Breast epithelium (tissue), 4 donors: ENCODE measurements around the gene HSD3B2. TPM values are rescaled to one million over a fixed set of nuclear protein-coding genes. Genes with fewer than 3 reads are reported as not detected.

Experiments used
- DNase-seq, 2 donors: peaks; one replicate each; pipeline ENCODE4 v3.0.0-alpha.2; 2019; ENCODE audit warnings: low spot score in 2 of 2
- H3K27ac ChIP-seq, 2 donors: fragments of 200-600 bp; sonication (generic) in 1 of 2; one replicate each; pipeline ENCODE4 v1.5.1; 2016 to 2019; ENCODE audit warnings: mild to moderate bottlenecking in 1 of 2
- H3K27me3 ChIP-seq, 2 donors: fragments of 200-600 bp; sonication (generic) in 1 of 2; one replicate each; pipeline versions ENCODE4 v1.5.1 to v1.6.0; 2017 to 2019; ENCODE audit warnings: control low read depth in 1 of 2, mild to moderate bottlenecking in 1 of 2
- H3K36me3 ChIP-seq: fragments of 200-600 bp; one replicate; pipeline ENCODE4 v1.5.1; 2019
- H3K4me1 ChIP-seq, 2 donors: fragments of 200-600 bp; sonication (generic); one replicate each; pipeline ENCODE4 v1.5.1; 2016 to 2019; ENCODE audit warnings: control low read depth in 1 of 2
- H3K4me3 ChIP-seq, 3 donors: fragments of 200-600 bp; sonication (generic); 1 replicate in 2 of 3; 2 replicates in 1 of 3; pipeline ENCODE4 v1.5.1; 2016 to 2019; ENCODE audit warnings: mild to moderate bottlenecking in 3 of 3, moderate library complexity in 2 of 3
- H3K9me3 ChIP-seq, 2 donors: fragments of 200-600 bp; sonication (generic) in 1 of 2; one replicate each; pipeline ENCODE4 v1.5.1; 2016 to 2019; ENCODE audit warnings: control low read depth in 1 of 2
- CTCF ChIP-seq, 3 donors: fragments of 450-650 bp; IDR thresholded peaks; one replicate each; pipeline ENCODE4 v1.5.1; 2016 to 2017; ENCODE audit warnings: antibody characterized with exemption in 3 of 3, mild to moderate bottlenecking in 3 of 3, moderate library complexity in 3 of 3
- POLR2A ChIP-seq: fragments of 450-650 bp; IDR thresholded peaks from one replicate; pipeline ENCODE4 v1.6.1; 2016; ENCODE audit warnings: antibody characterized with exemption, mild to moderate bottlenecking, moderate library complexity
- POLR2AphosphoS5 ChIP-seq, 3 donors: sonication (generic); formaldehyde crosslinking; IDR thresholded peaks; one replicate each; pipeline ENCODE4 v1.6.1; 2017; ENCODE audit warnings: antibody characterized with exemption in 3 of 3
- intact Hi-C: fragments of 100-400 bp; cut with DNase I; formaldehyde crosslinking; loops from one replicate; pipeline ENCODE4 v1.15.1; 2023; ENCODE audit warnings: low total_unique reads
- total RNA-seq, 3 donors: library from RNA; depleted of rRNA; stranded (reverse); fragments of >200 nt; gene quantifications; one replicate each; pipeline ENCODE4 v1.1.0, GENCODE V29; 2016

HSD3B2 gene
- total RNA-seq, 3 donors from 2014 or later, result not detected

- no peak for DNase-seq
- Histone ChIP-seq H3K27me3 (no peaks in the 10 kb centered on the region), H3K4me1 (no peaks in the 10 kb centered on the region), H3K4me3 (no peak overlapping the region), H3K36me3 (no peaks in the 10 kb centered on the region), H3K27ac (no peak overlapping the region), H3K9me3 (no peaks in the 10 kb centered on the region)
- intact Hi-C loops, result no loop called here
- no peak for TF ChIP-seq POLR2AphosphoS5 (IDR thresholded peaks at IDR 0.05)
- TF ChIP-seq POLR2A, result no peak
- TF ChIP-seq CTCF (IDR thresholded peaks at IDR 0.05), result no peak
These were observed 1.2 kb downstream of the HSD3B2 start for GRCh38 chr1:119416006-119416640.

GRCh38 chr1:119419109-119419508, 4.2 kb downstream of the HSD3B2 start:
- no peaks in the 10 kb centered on the region for H3K9me3 ChIP-seq
- no peak for TF ChIP-seq CTCF (IDR thresholded peaks at IDR 0.05)
- TF ChIP-seq POLR2AphosphoS5 (IDR thresholded peaks at IDR 0.05), result no peak
- TF ChIP-seq POLR2A, result no peak
- intact Hi-C loops, result no loop called here
- no peaks in the 10 kb centered on the region for H3K27me3 ChIP-seq
- H3K36me3 ChIP-seq, result no peaks in the 10 kb centered on the region
- no peak overlapping the region for H3K4me3 ChIP-seq
- H3K4me1 ChIP-seq, result no peaks in the 10 kb centered on the region
- no peak for DNase-seq
- no peak overlapping the region for H3K27ac ChIP-seq

GRCh38 chr1:119420638-119421037, 5.7 kb downstream of the HSD3B2 start:
- H3K9me3 ChIP-seq, result no peaks in the 10 kb centered on the region
- H3K4me3 ChIP-seq, result no peak overlapping the region
- DNase-seq, result no peak
- H3K27me3 ChIP-seq, result no peaks in the 10 kb centered on the region
- no peaks in the 10 kb centered on the region for H3K4me1 ChIP-seq
- TF ChIP-seq CTCF (IDR thresholded peaks at IDR 0.05), result no peak
- no peak for TF ChIP-seq POLR2AphosphoS5 (IDR thresholded peaks at IDR 0.05)
- no peak for TF ChIP-seq POLR2A
- intact Hi-C loops, result no loop called here
- H3K36me3 ChIP-seq, result no peaks in the 10 kb centered on the region
- H3K27ac ChIP-seq, result no peak overlapping the region

GRCh38 chr1:119422631-119423030, 7.7 kb downstream of the HSD3B2 start:
- Histone ChIP-seq H3K4me1 (no peaks in the 10 kb centered on the region), H3K36me3 (no peaks in the 10 kb centered on the region), H3K27me3 (no peaks in the 10 kb centered on the region), H3K9me3 (no peaks in the 10 kb centered on the region), H3K27ac (no peak overlapping the region), H3K4me3 (no peak overlapping the region)
- intact Hi-C loops, result no loop called here
- no peak for DNase-seq
- TF ChIP-seq POLR2AphosphoS5 (IDR thresholded peaks at IDR 0.05) (no peak), CTCF (IDR thresholded peaks at IDR 0.05) (no peak), POLR2A (no peak)

GRCh38 chr1:119428991-119429390, 14.0 kb downstream of the HSD3B2 start:
- H3K36me3 ChIP-seq, result no peaks in the 10 kb centered on the region
- H3K9me3 ChIP-seq, result no peaks in the 10 kb centered on the region
- no peaks in the 10 kb centered on the region for H3K27me3 ChIP-seq
- H3K4me3 ChIP-seq, result no peak overlapping the region
- intact Hi-C loops, result no loop called here
- no peak for TF ChIP-seq CTCF (IDR thresholded peaks at IDR 0.05)
- TF ChIP-seq POLR2A, result no peak
- no peak for TF ChIP-seq POLR2AphosphoS5 (IDR thresholded peaks at IDR 0.05)
- no peaks in the 10 kb centered on the region for H3K4me1 ChIP-seq
- no peak overlapping the region for H3K27ac ChIP-seq
- no peak for DNase-seq
